GM10266 (cell line): ENCODE data around the gene ICE2.
"Not testable (repeated sequence)": the region's sequence is repeated elsewhere in the genome, so short reads cannot be mapped to it uniquely, and the experiment has no call there.

Source experiments
- DNase-seq: peaks from one replicate; pipeline ENCODE4 v3.0.0; 2012; ENCODE audit errors: extremely low spot score
- TF ChIP-seq, protein P1 (sequence below): IDR thresholded peaks from 2 replicates; pipeline ENCODE4 v1.5.1; 2012; ENCODE audit warnings: mild to moderate bottlenecking, low read depth; ENCODE audit not compliant: control insufficient read depth, insufficient read depth; ENCODE audit errors: missing control alignments

Gene ICE2

DNA sequence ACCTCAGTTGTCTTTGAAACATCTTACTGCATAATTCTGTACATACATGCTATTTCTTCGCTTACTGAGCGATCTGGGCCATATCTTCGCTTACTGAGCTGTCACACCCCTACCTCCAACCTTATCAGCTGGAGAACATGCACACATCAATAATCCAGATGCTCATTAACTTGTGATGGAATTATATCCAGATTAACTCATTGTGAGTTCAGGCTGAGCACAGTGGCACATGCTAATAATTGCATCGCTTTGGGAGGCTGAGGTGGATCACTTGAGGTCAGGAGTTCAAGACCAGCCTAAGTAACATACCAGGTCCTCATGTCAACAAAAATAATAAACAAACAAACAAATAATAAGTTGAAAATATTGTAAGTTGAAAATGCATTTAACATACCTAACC is 61.8 kb downstream of the ICE2 start:
- no peak for DNase-seq
- TF ChIP-seq, protein P1, sequence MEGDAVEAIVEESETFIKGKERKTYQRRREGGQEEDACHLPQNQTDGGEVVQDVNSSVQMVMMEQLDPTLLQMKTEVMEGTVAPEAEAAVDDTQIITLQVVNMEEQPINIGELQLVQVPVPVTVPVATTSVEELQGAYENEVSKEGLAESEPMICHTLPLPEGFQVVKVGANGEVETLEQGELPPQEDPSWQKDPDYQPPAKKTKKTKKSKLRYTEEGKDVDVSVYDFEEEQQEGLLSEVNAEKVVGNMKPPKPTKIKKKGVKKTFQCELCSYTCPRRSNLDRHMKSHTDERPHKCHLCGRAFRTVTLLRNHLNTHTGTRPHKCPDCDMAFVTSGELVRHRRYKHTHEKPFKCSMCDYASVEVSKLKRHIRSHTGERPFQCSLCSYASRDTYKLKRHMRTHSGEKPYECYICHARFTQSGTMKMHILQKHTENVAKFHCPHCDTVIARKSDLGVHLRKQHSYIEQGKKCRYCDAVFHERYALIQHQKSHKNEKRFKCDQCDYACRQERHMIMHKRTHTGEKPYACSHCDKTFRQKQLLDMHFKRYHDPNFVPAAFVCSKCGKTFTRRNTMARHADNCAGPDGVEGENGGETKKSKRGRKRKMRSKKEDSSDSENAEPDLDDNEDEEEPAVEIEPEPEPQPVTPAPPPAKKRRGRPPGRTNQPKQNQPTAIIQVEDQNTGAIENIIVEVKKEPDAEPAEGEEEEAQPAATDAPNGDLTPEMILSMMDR: no peak

DNA sequence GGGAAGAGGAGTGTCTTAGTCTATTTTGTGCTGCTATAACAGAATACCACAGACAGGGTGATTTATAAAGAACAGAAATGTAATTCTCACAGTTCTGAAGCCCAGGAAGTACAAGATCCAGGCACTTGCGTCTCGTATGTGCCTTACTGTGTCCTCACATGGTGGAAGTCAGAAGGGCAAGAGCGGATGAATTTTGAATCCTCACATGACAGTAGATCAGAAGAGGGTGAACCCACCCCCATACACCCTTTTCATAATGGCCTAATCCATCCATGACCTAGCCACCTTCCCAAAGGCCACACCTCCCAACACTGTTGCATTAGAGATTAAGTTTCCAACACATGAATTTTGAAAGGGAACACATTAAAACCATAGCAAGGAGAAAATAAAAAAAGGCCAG is 62.5 kb downstream of the ICE2 start:
- no peak for DNase-seq
- TF ChIP-seq, protein P1: no peak

DNA sequence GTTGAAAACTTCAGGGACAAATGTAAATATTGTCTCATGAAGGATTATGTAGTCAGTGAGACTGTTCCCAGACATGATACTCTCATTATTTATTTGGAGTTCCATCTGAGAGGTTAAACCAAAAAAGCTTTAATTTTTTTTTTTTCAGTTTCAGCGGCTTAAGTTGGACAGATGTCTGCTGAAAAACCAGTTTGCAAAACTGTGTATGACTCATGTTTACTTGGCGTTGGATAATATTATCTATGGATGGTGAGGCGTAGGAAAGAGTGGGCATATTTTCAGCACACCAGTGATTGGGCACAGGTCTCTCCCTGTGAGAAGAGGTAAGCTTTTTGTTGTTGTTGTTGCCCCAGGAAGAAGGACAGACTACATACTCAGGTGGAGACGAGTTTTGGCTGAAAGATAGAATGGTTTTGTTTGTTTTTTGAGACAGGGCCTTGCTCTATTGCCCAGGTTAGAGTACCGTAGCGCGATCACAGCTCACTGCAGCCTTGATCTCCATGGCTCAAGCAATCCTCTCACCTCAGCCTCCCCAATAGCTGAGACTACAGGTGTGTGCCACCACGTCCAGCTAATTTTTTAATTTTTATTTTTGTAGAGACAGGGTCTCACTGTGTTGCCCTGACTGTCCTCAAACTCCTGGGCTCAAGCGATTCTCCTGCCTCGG is 64.8 kb downstream of the ICE2 start:
- TF ChIP-seq, protein P1: no peak
- no peak for DNase-seq

DNA sequence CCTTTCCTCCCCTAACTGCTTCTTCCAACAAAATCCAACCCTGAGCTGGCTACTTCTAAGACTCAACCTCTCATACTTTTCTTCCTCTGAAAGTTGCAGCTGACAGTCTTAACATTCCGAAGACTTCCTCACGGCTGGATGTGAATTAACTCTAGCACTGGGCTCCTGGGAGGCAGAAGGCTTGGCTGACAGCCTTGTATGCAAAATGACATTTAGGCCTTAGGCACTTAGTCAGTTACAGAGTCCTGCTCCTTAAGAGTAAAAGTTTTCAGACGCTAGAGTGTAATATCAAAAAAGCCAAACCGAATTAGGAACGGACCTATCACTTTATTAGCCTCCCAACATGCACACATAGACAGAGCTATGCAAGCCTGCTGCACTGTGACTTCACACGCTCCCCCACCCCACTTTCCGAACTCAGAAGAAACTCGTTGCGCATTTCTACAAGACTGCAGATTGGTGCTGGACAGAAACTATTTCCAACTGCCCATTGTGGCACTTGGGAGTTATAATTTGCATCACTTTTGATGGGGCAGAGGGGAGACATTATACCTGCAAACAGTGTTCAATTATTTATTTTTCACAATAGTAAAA is 65.6 kb downstream of the ICE2 start:
- no peak for DNase-seq
- TF ChIP-seq, protein P1: no peak

DNA sequence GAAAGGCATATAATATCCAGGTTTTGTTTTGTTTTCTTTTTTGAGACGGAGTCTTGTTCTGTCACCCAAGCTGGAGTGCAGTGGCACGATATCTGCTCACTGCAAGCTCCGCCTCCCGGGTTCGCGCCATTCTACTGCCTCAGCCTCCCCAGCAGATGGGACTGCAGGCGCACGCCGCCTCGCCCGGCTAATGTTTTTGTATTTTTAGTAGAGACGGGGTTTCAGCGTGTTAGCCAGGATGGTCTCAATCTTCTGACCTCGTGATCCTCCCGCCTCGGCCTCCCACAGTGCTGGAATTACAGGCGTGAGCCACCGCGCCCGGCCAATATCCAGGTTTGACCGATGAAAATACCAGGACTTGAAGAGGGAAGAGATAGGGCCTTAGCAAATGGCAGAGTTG is 66.1 kb downstream of the ICE2 start:
- DNase-seq: not testable (repeated sequence)

DNA sequence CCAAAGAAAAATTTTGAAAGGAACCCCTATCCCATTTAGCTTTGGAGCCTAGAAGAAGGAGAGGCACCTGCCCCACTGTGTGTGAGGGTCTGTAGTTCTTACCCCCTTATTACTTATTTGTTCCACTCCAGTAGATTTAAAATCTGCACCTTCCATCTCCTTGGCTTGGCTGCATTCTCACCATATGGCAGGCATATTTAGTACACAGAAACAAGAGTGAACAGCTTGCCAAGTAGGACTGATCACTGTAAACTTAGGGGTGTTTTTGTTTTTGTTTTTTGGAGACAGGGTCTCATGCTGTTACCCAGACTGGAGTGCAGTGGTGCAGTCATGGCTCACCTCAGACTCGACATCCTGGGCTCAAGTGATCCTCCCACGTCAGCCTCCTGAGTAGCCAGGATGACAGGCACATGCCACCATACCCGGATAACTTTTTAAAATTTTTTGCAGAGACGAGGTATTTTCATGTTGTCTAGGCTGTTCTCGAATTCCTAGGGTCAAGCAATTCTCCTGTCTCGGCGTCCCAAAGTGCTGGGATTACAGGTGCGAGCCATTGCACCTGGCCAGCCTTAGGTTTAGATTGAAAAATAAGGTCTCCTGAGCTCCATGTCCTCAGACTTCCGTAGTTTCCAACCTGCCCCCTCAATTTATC is 67.0 kb downstream of the ICE2 start:
- no peak for DNase-seq
- TF ChIP-seq, protein P1: no peak

DNA sequence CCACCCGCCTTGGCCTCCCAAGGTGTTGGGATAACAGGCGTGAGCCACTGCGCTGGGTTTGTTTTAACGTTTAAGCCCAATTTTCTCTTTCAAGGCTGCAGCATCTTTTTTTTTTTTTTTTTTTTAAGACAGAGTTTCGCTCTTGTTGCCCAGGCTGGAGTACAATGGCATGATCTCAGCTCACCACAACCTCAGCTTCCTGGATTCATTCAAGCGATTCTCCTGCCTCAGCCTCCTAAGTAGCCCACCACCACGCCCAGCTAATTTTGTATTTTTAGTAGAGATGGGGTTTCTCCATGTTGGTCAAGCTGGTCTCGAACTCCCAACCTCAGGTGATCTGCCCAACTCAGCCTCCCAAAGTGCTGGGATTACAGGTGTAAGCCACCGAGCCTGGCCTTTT is 68.6 kb downstream of the ICE2 start:
- DNase-seq: not testable (repeated sequence)

DNA sequence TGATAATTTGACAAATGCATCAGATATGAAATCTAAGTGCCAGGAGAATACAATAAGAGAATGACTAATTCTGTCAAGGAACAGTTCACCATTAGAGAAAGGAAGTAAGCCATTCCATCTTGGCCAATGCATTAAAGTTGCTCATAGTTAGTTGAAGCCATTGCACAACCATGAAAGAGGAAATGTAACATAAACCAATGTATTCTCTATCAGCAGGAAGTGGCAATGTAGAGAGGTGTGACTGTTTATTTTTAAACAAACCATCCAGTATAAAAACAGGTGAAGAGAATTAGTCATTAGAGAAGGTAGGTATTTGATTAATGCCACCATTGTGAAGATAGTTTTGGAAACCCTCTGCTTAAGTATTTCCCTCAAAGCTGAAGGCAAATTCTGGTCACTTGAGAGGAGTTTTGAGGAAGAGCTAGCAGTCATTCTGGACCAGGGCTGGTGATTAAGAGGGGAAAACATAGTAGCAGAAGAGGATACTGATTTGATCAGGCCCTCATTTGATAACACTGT is 70.4 kb downstream of the ICE2 start:
- TF ChIP-seq, protein P1: no peak
- DNase-seq: no peak
